Heart right ventricle (tissue), 16 donors: ENCODE data around the gene ELAVL4. TPM values are rescaled to one million over a fixed set of nuclear protein-coding genes. Genes with fewer than 3 reads are reported as not detected.

ENCODE experiments used
- ATAC-seq, 8 donors: fragments of 200-7000 bp; cut with Tn5 transposase; one replicate each; pipeline ENCODE4 v1.9.1; 2020; ENCODE audit warnings: mild to moderate bottlenecking in 8 of 8, moderate library complexity in 8 of 8, moderate number of reproducible peaks in 1 of 8
- DNase-seq, 2 donors: peaks; one replicate each; pipeline ENCODE4 v3.0.0-alpha.2; 2020
- H3K27ac ChIP-seq, 10 donors: fragments of 200-600 bp; sonication (generic) in 2 of 10; one replicate each; pipeline versions ENCODE4 v1.5.0 to v1.8.0; 2020 to 2022; ENCODE audit warnings: mild to moderate bottlenecking in 3 of 10
- H3K27me3 ChIP-seq, 7 donors: fragments of 200-600 bp; one replicate each; pipeline ENCODE4 v1.8.0; 2021 to 2022; ENCODE audit warnings: mild to moderate bottlenecking in 2 of 7
- H3K36me3 ChIP-seq, 9 donors: fragments of 200-600 bp; sonication (generic) in 1 of 9; one replicate each; pipeline versions ENCODE4 v1.5.0 to v1.8.0; 2020 to 2022; ENCODE audit warnings: mild to moderate bottlenecking in 2 of 9
- H3K4me1 ChIP-seq, 9 donors: fragments of 200-600 bp; sonication (generic) in 1 of 9; one replicate each; pipeline versions ENCODE4 v1.5.0 to v1.8.0; 2020 to 2022; ENCODE audit warnings: mild to moderate bottlenecking in 4 of 9
- H3K4me3 ChIP-seq, 10 donors: fragments of 200-600 bp; sonication (generic) in 2 of 10; one replicate each; pipeline versions ENCODE4 v1.5.0 to v1.8.0; 2020 to 2022; ENCODE audit warnings: mild to moderate bottlenecking in 7 of 10, moderate library complexity in 2 of 10
- H3K9me3 ChIP-seq, 11 donors: fragments of 200-600 bp in 10 of 11; sonication (generic) in 2 of 11; one replicate each; pipeline versions ENCODE4 v1.5.0 to v1.8.0; 2013 to 2022; ENCODE audit warnings: mild to moderate bottlenecking in 2 of 11, control low read depth in 1 of 11, moderate library complexity in 1 of 11
- CTCF ChIP-seq, 9 donors: fragments of 200-600 bp; sonication (generic) in 2 of 9; IDR thresholded peaks; one replicate each; pipeline versions ENCODE4 v1.5.0 to v1.8.0; 2021 to 2022; ENCODE audit warnings: antibody characterized with exemption in 9 of 9, mild to moderate bottlenecking in 5 of 9, moderate library complexity in 1 of 9
- WGBS, 2 donors: extraction: QIAGEN DNeasy Blood & Tissue Kit; methylation state at CpG; one replicate each; pipeline ENCODE4 v1.1.7; 2013; ENCODE audit warnings: inconsistent platforms in 1 of 2; 5-methylcytosine and 5-hydroxymethylcytosine counted together
- intact Hi-C, 10 donors: fragments of 100-400 bp; cut with DNase I; formaldehyde crosslinking; loops; one replicate each; pipeline versions ENCODE4 v1.11.1 to v1.14.2; 2022
- polyA plus RNA-seq, 2 donors: library from polyadenylated mRNA; stranded (reverse); fragments of 200-250 nt; gene quantifications; one replicate each; pipeline ENCODE4 v1.2.3, GENCODE V29; 2013
- total RNA-seq, 10 donors: library from RNA; stranded (reverse); fragmentation: NEBNext Ultra II Directional in 3 of 10; extraction: Animal tissue kit (Norgen Biotek cat#: 25700) in 3 of 10; gene quantifications; one replicate each; pipeline versions ENCODE4 v1.2.1 to v1.2.4, GENCODE V29; 2021 to 2023
- donor health status: Arrhythmogenic right ventricular cardiomyopathy.
- donor health status: ischemic (EF 13 %, LVEDD 7.1; RV severe dilation, severe dysfunction).
- donor health status: healthy with polysubstance abuse.
- donor health status: DM: no; HTN: yes; CAD: no.
- donor health status: DM: no; HTN: no; CAD: no.
- donor health status: ischemic (EF 25% LVEDD 6.9; RV normal size, moderate dysfunction).
- donor health status: ischemic (EF 25% LVEDD 5.7; RV mildly dilated, moderate dysfunction).
- donor health status: healthy.
- donor health status: DM: yes; HTN: yes; CAD: no.
- donor health status: Ischemic cardiomyopathy.
- donor health status: ischemic (EF 35%, LVEDD 5.7; RV mildly dilated, moderate dysfunction).
- donor health status: nonischemic (EF 11% LVEDD 7.7; RV severe dilation, severe dysfunction).
- donor health status: DM: yes; HTN: yes; CAD: no.
- donor health status: PGD.
- donor health status: ischemic (EF 29% LVEDD 5.4; RV normal size, mild dysfunction).
- donor health status: nonischemic (EF 23%, LVEDD 6.1; RV moderate dilation, normal function).

The ELAVL4 gene
- total and polyA plus RNA-seq, 12 donors = 0.03 to 0.49 (median 0.09) TPM; not detected in 9

GRCh38 chr1:50095716-50096115 is 13.0 kb upstream of the ELAVL4 start:
- intact Hi-C loops = no loop called here
- H3K36me3 ChIP-seq = no peaks in the 10 kb centered on the region
- no peak for DNase-seq
- no peaks in the 10 kb centered on the region for H3K4me1 ChIP-seq
- no peaks in the 10 kb centered on the region for H3K9me3 ChIP-seq
- peaks cover 0 to 9% (median 0%) of the 10 kb centered on the region in 7 donors for H3K27me3 ChIP-seq
- no peak for TF ChIP-seq CTCF (IDR thresholded peaks at IDR 0.05)
- 72% methylated on average over 3 of the region's 3 CpGs for WGBS, 2 donors
- ATAC-seq = no peak
- H3K4me3 ChIP-seq = no peak overlapping the region
- H3K27ac ChIP-seq = no peak overlapping the region

GRCh38 chr1:50097021-50097679 is 11.6 kb upstream of the ELAVL4 start:
- WGBS, 2 donors = 75 to 84% methylated on average over 2 of the region's 2 CpGs

DNA sequence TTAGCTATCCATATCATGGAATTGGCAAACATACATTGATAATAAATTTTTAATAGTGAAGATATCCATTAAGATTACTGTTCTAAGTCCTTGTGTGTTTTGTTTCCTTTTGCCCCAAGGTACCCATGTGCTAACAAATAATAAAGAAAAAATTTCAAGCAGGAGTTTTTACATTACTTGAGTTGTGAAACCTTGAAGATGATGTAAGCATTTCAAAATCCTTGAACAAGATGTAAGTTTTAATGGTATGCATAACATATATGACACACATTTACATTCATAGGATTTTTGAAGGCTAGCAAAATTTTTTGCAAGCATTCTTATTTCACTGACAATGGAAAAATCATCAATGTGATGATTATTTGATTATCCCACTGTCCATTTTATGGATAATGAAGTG is 10.9 kb upstream of the ELAVL4 start:
- Histone ChIP-seq H3K9me3 (no peaks in the 10 kb centered on the region), H3K36me3 (no peaks in the 10 kb centered on the region), H3K27me3 (peaks cover 0 to 5% (median 0%) of the 10 kb centered on the region in 7 donors), H3K4me3 (no peak overlapping the region), H3K27ac (no peak overlapping the region), H3K4me1 (no peaks in the 10 kb centered on the region)
- intact Hi-C loops = no loop called here
- DNase-seq (no peak), ATAC-seq (no peak)
- TF ChIP-seq CTCF (IDR thresholded peaks at IDR 0.05) = no peak

More at GRCh38 chr1:50097021-50097679, 11.6 kb upstream of the ELAVL4 start:
- no peak for DNase-seq
- no peak for TF ChIP-seq CTCF (IDR thresholded peaks at IDR 0.05)
- Histone ChIP-seq H3K9me3 (no peaks in the 10 kb centered on the region), H3K4me1 (no peaks in the 10 kb centered on the region), H3K27ac (no peak overlapping the region), H3K27me3 (peaks cover 0 to 2% (median 0%) of the 10 kb centered on the region in 7 donors), H3K4me3 (no peak overlapping the region), H3K36me3 (no peaks in the 10 kb centered on the region)
- intact Hi-C loops = no loop called here
- peak in 1 of 8 donors; percentile 53 for ATAC-seq

DNA sequence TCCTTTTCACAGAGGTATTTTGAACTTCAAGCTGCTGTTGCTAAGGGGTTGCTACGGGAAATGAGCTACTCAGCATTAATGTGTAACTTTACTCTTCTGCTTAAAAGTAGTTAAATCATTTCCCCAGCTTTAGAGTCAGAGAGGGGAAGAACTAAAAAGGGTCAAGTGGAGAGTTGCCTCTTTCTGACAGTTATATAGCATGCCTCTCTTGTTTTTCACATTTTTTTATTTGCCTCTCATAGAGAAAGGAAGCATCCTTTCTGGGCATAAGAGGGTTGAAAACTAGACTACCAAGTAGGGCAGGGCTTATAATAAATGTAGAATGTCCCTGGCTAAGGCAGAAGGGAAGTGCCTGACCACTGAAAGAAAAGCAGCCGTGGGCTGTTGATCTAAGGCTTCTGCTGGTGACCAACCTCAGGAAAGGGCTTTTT is 10.1 kb upstream of the ELAVL4 start:
- Histone ChIP-seq H3K36me3 (no peaks in the 10 kb centered on the region), H3K4me1 (no peaks in the 10 kb centered on the region), H3K4me3 (no peak overlapping the region), H3K27ac (no peak overlapping the region), H3K27me3 (peaks cover 0 to 10% (median 0%) of the 10 kb centered on the region in 7 donors), H3K9me3 (no peaks in the 10 kb centered on the region)
- intact Hi-C loops = no loop called here
- 57 to 62% methylated on average over 2 of the region's 2 CpGs for WGBS, 2 donors
- no peak for TF ChIP-seq CTCF (IDR thresholded peaks at IDR 0.05)
- no peak for DNase-seq
- peak in 2 of 8 donors; percentile 35 to 47 for ATAC-seq
